Left lung (tissue), 10 donors: ENCODE data around the gene ZNF689. TPM values are rescaled to one million over a fixed set of nuclear protein-coding genes. Genes with fewer than 3 reads are reported as not detected.
"Not testable (repeated sequence)": the region's sequence is repeated elsewhere in the genome, so short reads cannot be mapped to it uniquely, and the experiment has no call there.

Experiments
- ATAC-seq: fragments of 200-7000 bp; cut with Tn5 transposase; one replicate; pipeline ENCODE4 v1.9.1; 2020; ENCODE audit warnings: moderate library complexity
- DNase-seq, 4 donors: peaks; one replicate each; pipeline ENCODE4 v3.0.0-alpha.2; 2013 to 2020
- H3K27ac ChIP-seq, 2 donors: fragments of 200-600 bp; sonication (generic) in 1 of 2; one replicate each; pipeline versions ENCODE4 v1.5.0 to v1.8.0; 2020 to 2021
- H3K27me3 ChIP-seq, 2 donors: fragments of 200-600 bp; sonication (generic) in 1 of 2; one replicate each; pipeline versions ENCODE4 v1.5.0 to v1.8.0; 2020 to 2021
- H3K36me3 ChIP-seq, 2 donors: fragments of 200-600 bp; sonication (generic) in 1 of 2; one replicate each; pipeline versions ENCODE4 v1.5.0 to v1.8.0; 2020 to 2021
- H3K4me1 ChIP-seq, 2 donors: fragments of 200-600 bp; one replicate each; pipeline ENCODE4 v1.8.0; 2021
- H3K4me3 ChIP-seq, 2 donors: fragments of 200-600 bp; sonication (generic) in 1 of 2; one replicate each; pipeline versions ENCODE4 v1.5.0 to v1.8.0; 2020 to 2021; ENCODE audit warnings: mild to moderate bottlenecking in 1 of 2
- H3K9me3 ChIP-seq, 2 donors: fragments of 200-600 bp; sonication (generic) in 1 of 2; one replicate each; pipeline versions ENCODE4 v1.5.0 to v1.8.0; 2020 to 2021
- CTCF ChIP-seq, 2 donors: fragments of 200-600 bp; sonication (generic) in 1 of 2; IDR thresholded peaks; one replicate each; pipeline versions ENCODE4 v1.5.0 to v1.8.0; 2021; ENCODE audit warnings: antibody characterized with exemption in 2 of 2
- intact Hi-C, 2 donors: fragments of 100-400 bp; cut with DNase I; formaldehyde crosslinking; loops; one replicate each; pipeline versions ENCODE4 v1.11.2 to v1.14.2; 2022
- polyA plus RNA-seq, 6 donors: library from polyadenylated mRNA; unstranded; fragments of 120-200 nt; gene quantifications; one replicate each; pipeline ENCODE4 v1.2.1, GENCODE V29; 2013; ENCODE audit not compliant: insufficient read length in 6 of 6
- total RNA-seq, 2 donors: library from RNA; stranded (reverse); fragmentation: NEBNext Ultra II Directional; extraction: Animal tissue kit (Norgen Biotek cat#: 25700); gene quantifications; one replicate each; pipeline ENCODE4 v1.2.1, GENCODE V29; 2021
- donor health status: DM: no; HTN: yes; CAD: no.
- donor health status: DM: no; HTN: no; CAD: no.

The ZNF689 gene
- total and polyA plus RNA-seq, 8 donors, result 5.4 to 9.9 (median 8.1) TPM

GRCh38 chr16:30636599-30636998 lies 26.4 kb upstream of the ZNF689 start:
- peaks cover 0 to 13% of the 10 kb centered on the region in 2 donors for H3K4me1 ChIP-seq
- no peak for TF ChIP-seq CTCF (IDR thresholded peaks at IDR 0.05)
- H3K9me3 ChIP-seq, result no peaks in the 10 kb centered on the region
- H3K27ac ChIP-seq, result no peak overlapping the region
- intact Hi-C loops, result no loop called here
- no peaks in the 10 kb centered on the region for H3K27me3 ChIP-seq
- H3K4me3 ChIP-seq, result no peak overlapping the region
- DNase-seq, result no peak
- no peak for ATAC-seq
- H3K36me3 ChIP-seq, result no peaks in the 10 kb centered on the region

GRCh38 chr16:30633526-30633925 lies 23.3 kb upstream of the ZNF689 start:
- Histone ChIP-seq H3K27ac (peak overlapping the region; percentile 92 to 93), H3K4me1 (peaks cover 0 to 14% of the 10 kb centered on the region in 2 donors), H3K36me3 (no peaks in the 10 kb centered on the region), H3K27me3 (no peaks in the 10 kb centered on the region), H3K9me3 (no peaks in the 10 kb centered on the region), H3K4me3 (peak overlapping the region; percentile 59 to 67)
- TF ChIP-seq CTCF (IDR thresholded peaks at IDR 0.05), result no peak
- intact Hi-C loops, result no loop called here
- DNase-seq (no peak), ATAC-seq (no peak)

- DNase-seq, H3K4me3 ChIP-seq, H3K9me3 ChIP-seq, H3K27me3 ChIP-seq, H3K27ac ChIP-seq, ATAC-seq, H3K36me3 ChIP-seq, intact Hi-C loops: not testable (repeated sequence)
- H3K4me1 ChIP-seq, result peaks cover 0 to 17% of the 10 kb centered on the region in 2 donors
Observed at GRCh38 chr16:30632454-30632853, 22.3 kb upstream of the ZNF689 start.

GRCh38 chr16:30628628-30629540 lies 18.7 kb upstream of the ZNF689 start:
- intact Hi-C loops, result no loop called here
- Histone ChIP-seq H3K4me3 (peak overlapping the region in 1 of 2 donors; percentile 2), H3K27me3 (no peaks in the 10 kb centered on the region), H3K36me3 (no peaks in the 10 kb centered on the region), H3K27ac (no peak overlapping the region), H3K4me1 (peaks cover 0 to 9% of the 10 kb centered on the region in 2 donors), H3K9me3 (no peaks in the 10 kb centered on the region)
- ATAC-seq, result peak; percentile 98
- DNase-seq, result peak; percentile 70 to 94 (median 84)
- TF ChIP-seq CTCF (IDR thresholded peaks at IDR 0.05), result peak; percentile 80 to 93

GRCh38 chr16:30626236-30626635 lies 16.0 kb upstream of the ZNF689 start:
- ATAC-seq (no peak), DNase-seq (no peak)
- Histone ChIP-seq H3K36me3 (no peaks in the 10 kb centered on the region), H3K27ac (no peak overlapping the region), H3K4me1 (peaks cover 0 to 3% of the 10 kb centered on the region in 2 donors), H3K4me3 (no peak overlapping the region), H3K9me3 (no peaks in the 10 kb centered on the region), H3K27me3 (no peaks in the 10 kb centered on the region)
- TF ChIP-seq CTCF (IDR thresholded peaks at IDR 0.05), result no peak
- intact Hi-C loops, result no loop called here
